NCI-H226 (cell line): ENCODE data around the gene GARNL3.

Source experiments
- DNase-seq: peaks from one replicate; pipeline ENCODE4 v3.0.0-alpha.2; 2015

Gene GARNL3

GRCh38 chr9:127279717-127280285 is 15.2 kb downstream of the GARNL3 start:
- DNase-seq = no peak

- DNase-seq = no peak
These were observed 16.5 kb downstream of the GARNL3 start for GRCh38 chr9:127280880-127281660.

- no peak for DNase-seq
These were observed 17.3 kb downstream of the GARNL3 start for GRCh38 chr9:127281891-127282290.

- DNase-seq = no peak
These were observed 18.0 kb downstream of the GARNL3 start for GRCh38 chr9:127282611-127283010.

- no peak for DNase-seq
These were observed 18.6 kb downstream of the GARNL3 start for GRCh38 chr9:127283135-127283534.

- no peak for DNase-seq
These were observed 19.4 kb downstream of the GARNL3 start for GRCh38 chr9:127283917-127284497.

- no peak for DNase-seq
These were observed 21.4 kb downstream of the GARNL3 start for GRCh38 chr9:127285965-127286364.

GRCh38 chr9:127290561-127291065 is 26.0 kb downstream of the GARNL3 start:
- DNase-seq = no peak

GRCh38 chr9:127291246-127291778 is 26.7 kb downstream of the GARNL3 start:
- no peak for DNase-seq

GRCh38 chr9:127292415-127292814 is 27.8 kb downstream of the GARNL3 start:
- DNase-seq = no peak

GRCh38 chr9:127293328-127293727 is 28.8 kb downstream of the GARNL3 start:
- no peak for DNase-seq

GRCh38 chr9:127293767-127294166 is 29.2 kb downstream of the GARNL3 start:
- DNase-seq = no peak

GRCh38 chr9:127295005-127295404 is 30.4 kb downstream of the GARNL3 start:
- DNase-seq = no peak

- DNase-seq = no peak
These were observed 36.4 kb downstream of the GARNL3 start for GRCh38 chr9:127300886-127301447.

GRCh38 chr9:127303830-127304229 is 39.3 kb downstream of the GARNL3 start:
- no peak for DNase-seq

- DNase-seq = no peak
These were observed 40.7 kb downstream of the GARNL3 start for GRCh38 chr9:127305206-127305837.

GRCh38 chr9:127305838-127306226 is 41.3 kb downstream of the GARNL3 start:
- DNase-seq = no peak

GRCh38 chr9:127307802-127308201 is 43.2 kb downstream of the GARNL3 start:
- DNase-seq = no peak

- peak; percentile 53 for DNase-seq
These were observed 44.3 kb downstream of the GARNL3 start for GRCh38 chr9:127308652-127309434.

GRCh38 chr9:127309715-127310114 is 45.1 kb downstream of the GARNL3 start:
- DNase-seq = no peak

- DNase-seq = no peak
These were observed 46.7 kb downstream of the GARNL3 start for GRCh38 chr9:127311239-127311741.

- no peak for DNase-seq
These were observed 48.5 kb downstream of the GARNL3 start for GRCh38 chr9:127313042-127313560.
